NCI-H2029 (cell line): ENCODE data around the gene STK40.

Source experiments
- DNase-seq: peaks from one replicate; lab custom pipeline; 2025; lab: John Stamatoyannopoulos, UW

Gene STK40

GRCh38 chr1:36369061-36369861 lies 16.5 kb downstream of the STK40 start:
- DNase-seq: peak; percentile 72

- no peak for DNase-seq
Observed at GRCh38 chr1:36367798-36368197, 17.9 kb downstream of the STK40 start.

- DNase-seq: no peak
Observed at GRCh38 chr1:36367066-36367465, 18.7 kb downstream of the STK40 start.

DNA sequence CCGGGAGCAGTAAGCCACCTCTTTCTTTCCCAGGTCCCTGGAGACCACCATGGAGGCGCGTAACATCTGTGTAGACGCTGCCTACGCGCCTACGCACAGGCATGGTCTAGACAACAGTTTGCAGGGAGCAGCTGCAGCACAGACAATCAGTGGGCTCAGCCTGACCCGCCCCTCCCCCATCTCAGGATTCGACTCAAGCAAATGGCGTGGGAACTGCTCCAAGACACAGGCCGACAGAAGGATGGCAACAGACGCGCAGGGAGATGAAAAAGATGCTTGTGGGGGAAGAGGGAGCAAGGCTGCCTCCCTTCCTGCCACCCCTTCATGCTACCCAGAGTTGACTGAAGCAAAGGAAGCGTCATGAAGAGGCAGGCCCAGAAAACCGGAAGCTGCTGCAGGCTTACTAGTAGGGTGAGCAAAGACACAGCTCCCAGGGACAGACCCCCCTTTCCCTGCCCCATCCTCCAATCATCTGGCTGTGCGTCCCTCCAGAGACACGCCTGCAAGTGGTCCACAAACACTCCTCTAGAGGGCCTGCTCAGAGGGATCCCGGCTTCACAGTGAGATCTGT lies 19.5 kb downstream of the STK40 start:
- DNase-seq: no peak

- no peak for DNase-seq
Observed at GRCh38 chr1:36365381-36365780, 20.3 kb downstream of the STK40 start.

GRCh38 chr1:36359911-36360550 lies 25.7 kb downstream of the STK40 start:
- DNase-seq: no peak

DNA sequence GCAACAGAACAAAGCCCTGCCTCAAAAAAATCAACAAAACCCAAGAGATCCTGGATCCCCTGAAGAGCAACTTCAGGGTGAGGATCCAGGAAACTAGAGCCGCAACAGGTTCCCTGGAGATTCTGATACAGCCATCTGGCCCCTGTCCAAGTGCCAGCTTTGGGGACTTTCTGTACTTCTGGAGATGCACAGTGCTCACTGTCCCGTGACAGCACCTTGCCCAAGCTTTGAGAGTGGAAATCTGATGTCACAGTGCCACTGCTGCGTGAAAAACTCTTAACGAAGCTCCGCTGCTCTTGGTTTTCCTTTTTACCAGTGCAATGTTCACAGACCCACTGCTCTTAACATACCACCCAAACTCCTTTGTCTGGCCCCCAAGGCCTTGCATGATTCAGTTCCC lies 26.3 kb downstream of the STK40 start:
- DNase-seq: no peak

- no peak for DNase-seq
Observed at GRCh38 chr1:36358514-36359084, 27.1 kb downstream of the STK40 start.

DNA sequence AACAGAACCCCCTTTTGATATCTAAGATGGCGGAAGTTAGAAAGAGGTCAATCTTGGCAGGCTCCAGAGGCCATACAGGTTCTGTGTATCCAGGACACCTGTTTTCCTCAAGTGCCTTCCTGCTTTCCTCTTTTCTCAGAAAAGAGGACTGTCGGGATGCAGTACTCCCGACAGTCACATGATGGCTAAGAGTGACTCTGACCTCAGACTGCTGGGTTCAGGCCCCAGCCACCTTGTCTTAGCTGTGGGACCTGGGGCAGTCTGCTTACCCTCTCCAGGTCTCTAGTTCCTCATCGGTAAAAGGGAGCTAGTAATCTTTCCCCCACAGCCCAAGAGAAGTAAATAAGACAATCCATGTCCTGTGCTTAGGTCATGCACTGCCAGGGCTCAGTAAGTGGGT lies 29.9 kb downstream of the STK40 start:
- no peak for DNase-seq

DNA sequence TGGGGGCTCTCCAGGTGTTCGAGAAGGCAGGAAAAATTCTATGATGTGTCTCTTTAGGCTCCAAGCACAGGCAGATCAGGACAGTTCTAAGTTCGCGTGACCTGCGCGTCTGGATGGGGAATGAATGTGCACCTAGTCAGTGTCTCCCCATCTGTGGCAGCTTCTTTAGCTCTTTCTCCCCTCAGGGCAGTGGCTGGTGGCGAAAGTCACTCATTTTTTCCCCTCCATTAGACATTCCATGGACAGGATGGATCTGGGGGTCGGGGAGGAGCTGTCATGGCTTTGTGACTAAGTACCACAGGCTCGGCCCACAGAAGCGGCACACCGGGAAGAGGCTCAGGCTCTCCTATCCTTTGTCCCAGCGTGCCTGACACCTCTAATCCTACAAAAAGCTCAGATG lies 31.2 kb downstream of the STK40 start:
- no peak for DNase-seq

DNA sequence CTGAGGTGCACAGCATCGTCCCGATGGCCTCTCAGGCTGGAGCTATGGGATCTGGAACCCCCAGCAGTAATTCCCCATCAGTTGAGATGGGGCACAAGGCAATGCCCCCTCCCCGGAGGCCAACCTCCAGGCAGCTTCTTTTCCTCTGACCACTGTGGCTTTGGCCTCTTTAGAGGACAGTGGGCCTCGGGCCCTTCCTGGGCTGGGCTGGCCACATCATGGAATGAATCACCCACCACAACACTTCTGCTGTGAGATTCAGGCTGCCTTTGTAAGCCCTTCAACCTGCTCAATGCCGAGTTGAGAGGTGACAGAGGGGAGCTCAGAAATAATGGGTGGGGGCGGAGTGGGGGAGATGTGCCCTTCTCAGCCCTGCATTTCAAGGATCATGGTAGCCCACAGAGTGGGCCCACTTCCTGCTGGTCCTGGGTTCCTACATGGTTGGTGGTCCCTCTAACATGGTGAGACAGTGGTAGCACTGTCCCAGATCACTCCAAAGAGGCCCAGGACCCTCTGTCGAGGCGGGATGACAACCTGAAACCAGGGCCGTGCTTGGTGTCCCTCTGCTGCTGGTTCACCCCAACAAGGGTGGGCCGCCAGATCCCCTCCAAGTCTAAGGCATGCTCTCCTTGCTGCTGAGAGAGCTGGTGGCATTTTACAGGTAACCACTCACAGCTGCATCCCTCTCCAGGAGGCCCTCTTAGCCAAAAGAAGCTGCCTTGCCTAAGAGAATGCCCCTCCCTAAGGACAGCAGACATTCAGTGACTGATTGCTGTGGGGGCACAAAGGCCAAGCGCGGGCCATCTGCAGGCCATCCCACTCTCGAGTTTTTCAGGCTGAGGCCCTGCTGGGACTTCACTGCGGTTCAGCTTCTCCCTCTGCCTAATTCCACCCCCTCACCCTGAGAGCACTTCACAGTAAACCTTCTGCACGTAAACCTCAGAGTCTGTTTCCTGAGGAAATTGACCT lies 32.5 kb downstream of the STK40 start:
- DNase-seq: no peak

DNA sequence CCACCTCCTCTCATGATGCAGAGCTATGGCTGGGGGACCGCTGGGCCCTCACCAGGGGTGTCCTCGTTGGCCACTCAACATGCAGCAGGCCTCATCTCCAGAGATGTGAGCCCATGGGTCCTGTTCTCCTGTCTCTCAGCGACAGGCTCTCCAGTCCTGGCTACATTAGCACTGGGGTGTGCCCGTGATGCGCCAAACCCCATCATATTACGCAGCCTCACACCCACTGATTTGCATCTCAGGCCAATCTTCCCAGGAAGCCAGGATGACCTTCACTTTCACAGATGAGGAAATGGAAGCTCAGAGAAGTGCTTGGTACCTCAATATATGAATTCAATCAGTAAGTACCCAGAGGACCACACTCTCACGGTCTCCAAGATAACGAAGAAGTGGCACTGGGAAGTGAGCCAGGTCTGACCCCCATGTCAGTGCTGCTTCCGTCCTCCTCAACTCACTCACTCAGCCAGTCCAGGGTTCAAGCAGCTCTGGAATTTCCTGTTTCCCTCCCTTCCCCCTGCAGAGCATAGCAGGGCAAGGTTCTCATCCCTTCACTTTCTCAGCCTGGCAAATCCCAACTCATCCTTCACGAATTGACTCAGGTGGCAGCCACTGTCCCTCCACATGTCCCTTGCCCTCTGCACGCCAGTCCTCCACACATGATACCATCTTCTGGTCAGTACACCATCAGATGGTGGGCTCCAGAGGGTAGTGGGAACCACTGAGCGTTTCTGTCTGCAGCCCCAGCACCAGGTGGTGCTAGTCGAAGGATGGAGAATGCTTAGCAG lies 33.4 kb downstream of the STK40 start:
- DNase-seq: no peak

DNA sequence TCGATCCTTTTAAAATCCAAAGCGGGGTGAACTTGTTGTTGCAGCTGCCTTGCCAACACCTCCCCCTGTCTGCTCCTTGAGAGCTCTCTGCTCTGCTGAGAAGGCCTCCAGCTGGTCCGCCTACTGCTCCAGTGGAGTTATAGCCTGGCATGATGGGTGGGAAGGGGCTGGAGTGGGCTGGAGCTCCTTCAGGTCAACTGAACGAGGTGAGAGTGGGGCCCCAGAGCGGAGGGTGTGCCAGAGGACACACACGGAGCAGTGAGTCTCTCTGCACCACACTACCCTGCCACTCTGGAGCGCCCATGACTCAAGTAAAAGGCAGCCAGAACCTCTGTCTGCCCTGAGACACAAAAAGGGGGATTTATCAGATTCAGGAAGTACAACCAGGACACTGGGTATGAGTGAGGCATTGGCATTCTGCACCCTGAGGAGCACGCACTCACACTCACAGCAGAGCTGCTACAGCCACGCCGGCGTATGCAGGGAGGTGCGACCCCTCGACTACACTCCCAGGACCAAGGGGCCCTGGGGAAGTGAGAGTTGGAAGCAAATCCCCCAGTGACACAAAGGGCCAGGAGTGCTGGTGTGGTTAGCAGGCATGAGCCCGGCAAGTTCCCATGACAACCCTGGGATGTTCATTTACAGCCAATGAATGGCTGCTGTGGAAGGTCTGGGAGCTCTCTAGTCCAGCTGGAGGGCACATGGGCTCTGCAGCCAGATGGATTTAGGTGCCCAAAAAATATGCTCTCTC lies 34.3 kb downstream of the STK40 start:
- no peak for DNase-seq

DNA sequence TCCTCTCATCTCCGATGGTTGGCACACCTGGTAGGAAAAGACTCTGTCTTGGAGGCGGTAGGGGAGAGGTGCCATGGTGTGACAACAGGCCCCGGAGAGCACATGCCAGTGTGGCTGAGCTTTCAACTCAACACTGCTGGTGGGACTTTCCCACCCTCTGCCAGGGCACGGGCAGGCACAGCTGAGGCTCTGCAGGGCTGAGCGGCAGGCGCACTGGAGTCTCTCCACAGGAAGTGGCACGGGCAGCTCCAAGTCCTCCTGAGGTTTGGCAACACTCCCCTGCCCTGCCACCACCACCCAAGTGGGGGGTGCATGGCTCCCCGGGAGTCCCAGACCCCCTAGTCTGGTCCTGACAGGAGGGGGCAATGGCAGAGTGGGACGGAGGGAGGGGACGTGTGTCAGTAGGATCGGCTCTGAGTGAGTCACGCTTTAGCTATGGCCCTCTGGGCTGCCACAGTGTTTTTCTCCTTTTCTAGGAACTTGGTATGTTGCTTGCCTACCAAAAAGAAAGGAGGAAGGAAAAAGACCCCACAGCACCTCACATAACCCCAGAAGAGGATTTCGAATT lies 35.0 kb downstream of the STK40 start:
- DNase-seq: no peak

DNA sequence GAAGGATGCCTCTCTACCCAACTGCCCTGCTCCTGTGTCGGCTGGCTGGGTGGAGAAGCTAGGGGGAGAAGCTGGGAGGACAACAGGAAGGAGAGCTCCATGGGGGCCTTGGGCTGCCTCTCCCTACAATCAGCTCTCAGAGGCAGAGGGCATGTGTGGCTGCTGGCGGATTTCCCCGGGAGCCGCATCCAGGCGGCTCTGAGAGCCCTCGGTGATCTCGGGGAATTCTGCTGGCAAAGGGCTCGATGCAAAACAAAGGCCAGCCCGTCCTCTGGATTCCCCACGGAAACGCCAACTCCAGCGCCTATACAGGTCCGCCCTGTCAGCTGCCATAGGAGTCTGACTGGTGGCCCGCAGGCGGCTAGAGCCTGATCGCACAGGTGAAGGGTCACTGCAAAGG lies 35.9 kb downstream of the STK40 start:
- no peak for DNase-seq

- no peak for DNase-seq
Observed at GRCh38 chr1:36349241-36349671, 36.5 kb downstream of the STK40 start.

GRCh38 chr1:36346741-36347370 lies 38.9 kb downstream of the STK40 start:
- DNase-seq: no peak

- no peak for DNase-seq
Observed at GRCh38 chr1:36345353-36345752, 40.4 kb downstream of the STK40 start.

GRCh38 chr1:36344395-36344680 lies 41.4 kb downstream of the STK40 start:
- DNase-seq: no peak
